Right lung (tissue), 5 donors: ENCODE data around the gene HSPH1. TPM values are rescaled to one million over a fixed set of nuclear protein-coding genes. Genes with fewer than 3 reads are reported as not detected.
"Not testable (repeated sequence)": the region's sequence is repeated elsewhere in the genome, so short reads cannot be mapped to it uniquely, and the experiment has no call there.

Experiments
- DNase-seq, 2 donors: peaks; one replicate each; pipeline ENCODE4 v3.0.0-alpha.2; 2013
- polyA plus RNA-seq, 5 donors: library from polyadenylated mRNA; unstranded; fragments of 120-200 nt; gene quantifications; one replicate each; pipeline versions ENCODE4 v1.2.1 to v1.2.3, GENCODE V29; 2013; ENCODE audit warnings: inconsistent platforms in 1 of 5, low replicate concordance in 1 of 5; ENCODE audit not compliant: insufficient read length in 5 of 5, insufficient read depth in 1 of 5

The HSPH1 gene
- polyA plus RNA-seq, 5 donors = 77.7 to 126 (median 100) TPM

DNA sequence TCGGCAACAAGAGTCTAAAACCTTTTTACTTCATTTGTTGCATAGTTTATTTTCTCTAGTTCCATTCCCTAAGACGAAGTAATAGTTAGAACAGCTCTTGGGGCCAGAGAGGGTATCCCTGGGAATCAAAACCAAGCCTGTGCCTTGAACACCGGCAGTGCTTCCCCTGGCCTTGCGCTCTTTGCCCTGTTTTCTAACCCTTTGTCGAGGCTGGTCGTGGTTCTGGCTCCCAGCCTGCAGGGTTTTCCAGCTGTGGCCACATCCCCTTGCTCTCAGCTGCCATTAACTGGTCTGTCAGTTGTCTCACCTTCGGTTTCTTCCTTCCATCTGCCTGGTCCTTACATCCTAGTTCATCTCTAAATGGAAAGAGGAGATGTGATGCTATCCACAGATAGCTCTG is 61.0 kb downstream of the HSPH1 start:
- no peak for DNase-seq

DNA sequence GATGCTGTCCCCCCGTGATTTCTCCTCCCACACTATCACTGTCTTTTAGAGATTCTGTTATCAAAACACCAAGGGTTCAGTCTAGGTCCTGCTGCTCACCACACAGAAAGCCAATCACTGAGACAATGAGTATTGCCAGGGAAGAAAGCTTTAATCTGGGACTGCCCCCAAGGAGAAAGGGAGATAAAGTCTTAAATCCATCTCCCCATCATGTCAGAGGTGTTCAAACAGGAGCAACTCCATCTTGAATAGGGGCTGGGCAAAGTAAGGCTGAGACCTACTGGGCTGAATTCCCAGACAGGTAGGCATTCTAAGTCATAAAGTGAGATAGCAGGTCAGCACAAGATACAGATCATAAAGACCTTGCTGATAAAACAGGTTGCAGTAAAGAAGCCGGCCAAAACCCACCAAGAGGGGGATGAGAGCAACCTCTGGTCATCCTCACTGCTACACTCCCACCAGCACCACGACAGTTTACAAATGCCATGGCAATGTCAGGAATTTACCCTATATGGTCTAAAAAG is 63.7 kb downstream of the HSPH1 start:
- DNase-seq = not testable (repeated sequence)

DNA sequence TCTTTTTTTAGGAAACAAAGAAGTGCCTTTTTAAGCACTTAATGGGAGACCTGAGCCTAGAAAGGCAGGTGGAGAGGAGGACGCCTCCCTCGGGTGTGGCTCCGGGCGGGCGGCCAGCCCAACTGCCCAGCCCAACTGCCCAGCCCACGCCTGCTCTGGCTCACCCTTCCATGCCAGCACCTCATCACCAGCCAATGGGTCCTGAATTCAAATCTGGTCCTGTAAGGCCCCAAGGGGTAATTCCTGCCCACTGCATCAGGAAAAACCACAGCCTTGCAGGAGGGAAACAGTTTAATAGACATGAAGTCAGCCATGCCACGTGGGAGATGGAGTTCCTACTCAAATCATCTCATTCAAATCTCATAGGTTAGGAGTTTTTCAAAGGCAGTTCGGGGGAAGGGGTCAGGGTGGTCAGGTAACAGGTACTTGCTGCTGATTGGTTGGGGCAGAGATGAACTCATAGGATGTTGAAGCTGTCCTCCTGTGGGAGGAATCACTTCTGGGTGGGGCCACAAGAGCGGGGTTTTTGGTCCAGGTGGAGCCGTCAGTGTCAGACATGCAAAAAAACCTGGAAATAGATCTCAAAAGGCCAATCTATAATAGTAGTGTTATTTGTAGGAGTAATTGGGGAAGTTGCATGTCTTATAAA is 64.9 kb downstream of the HSPH1 start:
- DNase-seq = no peak

DNA sequence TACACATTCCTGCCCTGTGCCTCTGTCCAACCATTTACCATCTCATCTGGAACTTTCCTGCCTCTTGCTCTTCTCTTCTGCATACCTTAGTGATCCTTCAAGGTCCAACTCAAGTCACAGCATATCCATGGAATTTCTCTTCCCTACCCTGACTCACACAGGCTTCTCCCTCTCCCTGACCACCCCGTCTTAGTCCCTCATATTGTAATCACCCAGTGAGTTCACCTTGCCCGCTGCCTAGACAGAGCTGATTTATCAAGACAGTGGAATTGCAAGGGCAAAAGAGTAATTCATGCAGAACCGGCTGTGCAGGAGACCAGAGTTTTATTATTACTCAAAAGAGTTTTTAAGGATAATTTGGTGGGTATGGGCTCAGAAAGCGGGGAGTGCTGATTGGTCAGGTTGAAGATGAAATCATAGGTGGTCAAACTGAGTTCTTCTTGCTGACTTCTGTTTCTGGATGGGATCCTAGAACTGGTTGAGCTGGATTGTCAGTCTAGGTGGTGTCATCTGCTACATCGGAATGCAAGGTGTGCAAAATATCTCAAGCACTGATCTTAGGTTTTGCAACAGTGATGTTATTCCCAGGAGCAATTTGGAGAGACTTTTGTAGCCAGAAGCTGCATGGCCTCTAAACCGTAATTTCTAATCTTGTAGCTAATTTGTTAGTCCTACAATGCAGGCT is 67.2 kb downstream of the HSPH1 start:
- DNase-seq = no peak

DNA sequence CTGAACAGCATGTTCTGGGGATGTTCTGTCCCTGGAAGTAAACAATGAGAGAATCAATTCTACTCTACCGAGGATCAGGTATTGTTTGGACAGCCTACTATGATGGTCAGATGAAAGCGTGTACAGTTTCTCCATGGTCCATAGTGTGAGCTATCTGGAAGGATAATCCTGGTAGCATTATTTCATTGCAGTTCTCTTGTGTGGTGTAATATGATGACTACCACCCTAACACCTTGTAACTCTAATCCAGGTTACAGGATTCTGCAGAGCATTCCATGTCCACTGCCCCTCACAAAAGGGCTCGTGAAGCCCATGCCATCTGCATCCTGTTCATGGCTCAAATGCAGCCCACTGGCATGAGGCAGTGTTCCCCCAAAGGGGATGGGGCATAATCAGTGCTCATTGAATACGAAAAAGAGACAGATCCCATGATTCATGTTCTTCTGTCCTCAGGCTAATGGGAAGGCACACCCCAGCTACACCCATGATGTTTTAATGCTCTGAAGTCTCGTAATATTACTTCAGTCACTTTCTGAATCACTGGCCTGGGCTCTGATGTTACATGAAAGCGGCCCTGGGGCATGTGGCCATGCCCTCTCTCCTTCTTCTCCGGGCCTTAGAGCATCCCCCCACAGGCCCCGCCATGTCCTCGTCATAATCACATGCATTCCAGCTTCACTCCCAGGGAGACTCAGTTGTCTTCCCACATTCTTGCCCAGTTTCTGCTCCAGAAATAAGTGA is 68.4 kb downstream of the HSPH1 start:
- DNase-seq = no peak

DNA sequence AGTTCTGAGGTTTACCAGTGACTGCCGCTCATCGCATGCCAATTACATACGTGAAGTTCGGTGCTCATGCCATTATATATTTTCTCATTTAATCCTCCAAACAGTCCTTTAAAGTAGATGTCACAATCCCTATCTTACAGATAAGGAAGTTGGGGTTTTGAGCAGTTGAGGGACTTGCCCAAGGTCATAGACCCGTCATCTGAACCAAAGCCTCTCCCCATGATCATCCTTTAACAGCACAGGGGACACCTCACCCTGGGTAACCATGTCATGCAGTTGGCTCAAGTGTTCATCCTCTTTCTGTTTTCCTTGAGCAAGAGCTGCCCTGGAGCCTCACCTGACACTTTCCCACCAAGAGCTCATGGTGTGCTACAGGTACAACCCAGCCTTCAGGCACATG is 69.1 kb downstream of the HSPH1 start:
- no peak for DNase-seq

DNA sequence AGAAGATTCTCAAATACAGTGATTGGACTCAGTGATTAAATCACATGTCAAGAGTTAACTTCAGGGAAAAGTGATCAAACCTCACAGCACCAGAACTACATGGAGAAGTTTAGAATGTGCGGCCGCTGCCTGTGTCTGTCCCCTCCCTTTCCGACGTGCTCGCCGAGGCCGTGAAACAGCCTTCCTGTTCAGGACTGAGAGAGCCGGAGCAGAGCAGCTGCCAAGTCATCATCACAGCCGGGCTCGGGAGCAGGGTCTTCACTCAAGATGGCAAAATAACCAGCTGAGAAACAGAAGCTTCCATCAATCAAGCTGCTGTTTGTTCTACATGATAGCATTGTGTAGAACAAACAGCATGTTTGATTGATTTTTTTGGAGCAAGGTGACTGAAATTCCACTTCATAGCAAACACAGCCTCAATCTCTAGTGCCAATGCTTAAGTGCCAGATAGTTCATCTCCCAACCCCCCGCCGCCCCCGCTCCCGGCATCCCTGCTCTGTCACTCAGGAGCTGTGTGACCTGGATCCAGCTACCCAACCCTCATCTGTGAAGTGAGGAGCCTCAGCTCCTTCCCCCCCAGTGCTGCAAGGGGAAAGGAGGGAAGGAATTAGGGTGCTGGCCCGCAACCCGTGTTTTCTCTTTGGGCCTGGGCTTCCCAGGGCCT is 70.6 kb downstream of the HSPH1 start:
- peak; percentile 15 to 34 for DNase-seq

DNA sequence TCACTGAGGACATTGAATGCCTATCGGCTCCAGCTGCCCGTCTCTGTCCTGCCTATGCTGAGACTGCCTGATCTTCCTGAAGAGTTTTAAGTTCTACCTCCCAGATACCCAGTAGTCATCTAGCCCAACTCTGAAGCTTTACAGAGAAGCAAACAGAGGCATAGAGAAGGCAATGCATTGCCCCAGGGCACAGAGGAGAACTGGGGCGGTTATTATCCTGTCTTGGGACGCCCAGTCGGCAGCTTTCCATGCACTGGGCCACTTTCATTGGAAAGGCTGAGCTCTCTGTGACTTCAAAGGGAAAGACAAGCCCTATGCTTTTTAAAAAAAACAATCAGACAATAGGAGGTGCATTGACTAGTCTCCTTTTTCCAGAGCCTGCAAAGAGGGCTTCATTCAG is 71.6 kb downstream of the HSPH1 start:
- DNase-seq = no peak

DNA sequence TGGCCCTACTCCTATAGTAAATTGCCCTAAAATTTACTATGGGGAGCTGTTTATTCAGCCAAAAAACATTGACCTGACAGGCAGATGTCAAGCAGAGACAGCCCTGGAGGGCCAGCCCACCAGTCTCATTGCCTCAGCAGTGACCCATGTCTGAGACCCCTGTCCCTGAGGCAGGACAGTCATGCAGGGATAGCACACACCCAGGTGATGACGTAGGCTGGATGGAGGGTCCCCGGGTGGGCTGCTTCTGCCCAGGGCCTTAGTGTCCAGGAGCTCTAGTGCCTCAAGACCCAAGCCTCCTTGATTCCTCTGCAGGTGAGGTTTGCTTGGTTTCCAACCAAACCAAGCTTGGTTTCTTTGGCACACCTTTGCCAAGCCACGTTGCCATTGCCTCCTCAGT is 72.1 kb downstream of the HSPH1 start:
- no peak for DNase-seq

DNA sequence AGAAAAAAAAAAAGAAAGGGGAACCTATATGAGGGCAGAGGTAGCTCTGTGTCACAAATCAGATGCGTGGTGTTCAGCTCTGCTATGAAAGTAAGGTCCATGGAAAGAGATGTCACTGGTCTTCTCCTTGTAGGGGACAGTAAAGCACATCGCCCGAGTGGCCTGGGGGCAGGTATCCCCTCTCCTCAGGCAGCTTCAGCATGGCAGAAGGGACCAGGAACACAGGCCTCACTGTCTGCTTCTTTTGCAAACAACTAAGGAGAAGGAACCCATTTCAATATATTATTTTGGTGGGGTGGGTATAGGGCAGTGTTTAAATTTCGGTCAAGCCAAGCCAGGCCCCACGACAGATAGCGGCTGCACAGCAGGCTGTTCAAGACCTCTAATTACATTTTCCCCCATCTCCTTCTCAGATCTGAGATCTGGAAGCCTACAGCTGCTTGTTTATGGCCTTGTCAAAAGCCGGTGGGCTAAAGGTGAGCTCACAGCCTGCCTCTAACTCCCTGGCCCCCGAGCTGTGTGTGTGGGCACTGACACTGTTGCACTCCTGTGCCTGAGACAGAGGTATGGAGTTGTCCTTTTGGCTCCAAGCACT is 72.8 kb downstream of the HSPH1 start:
- no peak for DNase-seq

Other genes with a start within 250 kb of the HSPH1 start
- gene TEX26, start 229.2 kb downstream of the HSPH1 start, polyA plus RNA-seq = 1 to 10 TPM in 4 of 5 donors, under 1 TPM in 1; 0.57 to 3.3 (median 1.6) TPM
- 10 to 100 TPM; 16.0 to 19.2 (median 17.7) TPM for gene B3GLCT, start 38.1 kb upstream of the HSPH1 start, polyA plus RNA-seq